ENCODE measurements around the gene NOS3.

DNA sequence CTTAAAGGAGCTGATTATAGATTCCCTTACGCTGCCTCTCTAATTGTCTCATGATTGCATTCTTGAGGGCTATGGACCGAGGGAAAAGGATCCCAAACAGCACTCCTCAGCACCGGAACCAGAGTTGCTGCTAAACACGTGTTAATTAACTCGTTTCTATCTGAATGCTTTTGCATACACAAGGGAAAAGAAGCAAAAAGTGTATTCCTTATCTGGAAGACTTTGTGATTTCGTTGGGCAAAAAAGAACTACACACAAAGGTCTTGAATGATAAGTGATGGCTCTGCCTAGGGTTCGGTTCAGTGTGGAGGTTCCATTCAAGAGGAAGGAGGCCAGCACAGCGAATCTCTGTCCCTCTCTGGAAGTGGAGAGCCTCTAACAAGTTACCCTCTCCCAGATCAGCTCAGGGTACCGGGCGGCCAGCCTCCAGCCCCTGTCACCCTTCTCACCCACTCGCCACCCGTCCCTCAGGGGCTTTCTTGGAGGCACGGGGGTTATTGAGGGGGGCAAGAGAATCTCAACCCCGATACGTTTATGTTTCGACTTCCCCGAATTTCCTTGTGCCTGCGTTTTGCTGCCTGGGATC, 68.1 kb downstream of the NOS3 start:
- TF ChIP-seq, protein P1, sequence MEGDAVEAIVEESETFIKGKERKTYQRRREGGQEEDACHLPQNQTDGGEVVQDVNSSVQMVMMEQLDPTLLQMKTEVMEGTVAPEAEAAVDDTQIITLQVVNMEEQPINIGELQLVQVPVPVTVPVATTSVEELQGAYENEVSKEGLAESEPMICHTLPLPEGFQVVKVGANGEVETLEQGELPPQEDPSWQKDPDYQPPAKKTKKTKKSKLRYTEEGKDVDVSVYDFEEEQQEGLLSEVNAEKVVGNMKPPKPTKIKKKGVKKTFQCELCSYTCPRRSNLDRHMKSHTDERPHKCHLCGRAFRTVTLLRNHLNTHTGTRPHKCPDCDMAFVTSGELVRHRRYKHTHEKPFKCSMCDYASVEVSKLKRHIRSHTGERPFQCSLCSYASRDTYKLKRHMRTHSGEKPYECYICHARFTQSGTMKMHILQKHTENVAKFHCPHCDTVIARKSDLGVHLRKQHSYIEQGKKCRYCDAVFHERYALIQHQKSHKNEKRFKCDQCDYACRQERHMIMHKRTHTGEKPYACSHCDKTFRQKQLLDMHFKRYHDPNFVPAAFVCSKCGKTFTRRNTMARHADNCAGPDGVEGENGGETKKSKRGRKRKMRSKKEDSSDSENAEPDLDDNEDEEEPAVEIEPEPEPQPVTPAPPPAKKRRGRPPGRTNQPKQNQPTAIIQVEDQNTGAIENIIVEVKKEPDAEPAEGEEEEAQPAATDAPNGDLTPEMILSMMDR (IDR thresholded peaks at IDR 0.05; ENCODE audit: borderline replicate concordance, extremely low read depth, low read length, poor library complexity, severe bottlenecking): no peak
- no peak for TF ChIP-seq EZH2 (IDR thresholded peaks at IDR 0.05; ENCODE audit: borderline replicate concordance, low read depth, low read length, severe bottlenecking)

Measured in DND-41 (cell line).